B cell (primary cell): ENCODE measurements around the gene TMEM38A. TPM values are rescaled to one million over a fixed set of nuclear protein-coding genes. Genes with fewer than 3 reads are reported as not detected.

ENCODE experiments used
- ATAC-seq: fragments of 200-7000 bp; cut with Tn5 transposase; one replicate; pipeline ENCODE4 v1.10.0; 2021; ENCODE audit warnings: low read depth, mild to moderate bottlenecking, moderate number of reproducible peaks, moderate library complexity
- CTCF ChIA-PET: fragments of 350-600 bp; sonication (Branson Sonifier 250); formaldehyde crosslinking; loops from one replicate; lab custom pipeline; 2021; ENCODE audit warnings: antibody characterized with exemption, inconsistent platforms; lab: Charles Lee
- POLR2A ChIA-PET: fragments of 350-600 bp; sonication (Branson Sonifier 250); formaldehyde crosslinking; loops from one replicate; lab custom pipeline; 2021; ENCODE audit warnings: antibody characterized with exemption; lab: Charles Lee
- DNase-seq: peaks from one replicate; pipeline ENCODE4 v3.0.0; 2013
- H2AFZ ChIP-seq: 2 replicates; pipeline ENCODE4 v1.6.1; 2012; ENCODE audit warnings: mild to moderate bottlenecking, low read depth, low read length; ENCODE audit not compliant: insufficient read depth, poor library complexity, severe bottlenecking
- H3K27ac ChIP-seq, 2 donors: 1 replicate in 1 of 2; 2 replicates in 1 of 2; pipeline ENCODE4 v1.5.1; 2012 to 2013; ENCODE audit warnings: low read length in 2 of 2, mild to moderate bottlenecking in 2 of 2, moderate library complexity in 1 of 2
- H3K27me3 ChIP-seq, 4 experiments: fragments of 200-600 bp in 1 of 4; sonication (generic) in 1 of 4; replicated peaks in 1 of 4; 1 replicate in 2 of 4; 2 replicates in 2 of 4; pipeline versions ENCODE4 v1.6.1 to v1.7.0; 2013 to 2016; ENCODE audit warnings: low read length in 3 of 4, mild to moderate bottlenecking in 2 of 4, mixed read lengths in 1 of 4, moderate library complexity in 1 of 4; ENCODE audit not compliant: insufficient read depth in 4 of 4, control insufficient read depth in 3 of 4; ENCODE audit errors: control extremely low read depth in 1 of 4
- H3K36me3 ChIP-seq, 2 experiments: replicated peaks in 1 of 2; 1 replicate in 1 of 2; 2 replicates in 1 of 2; pipeline versions ENCODE4 v1.6.1 to v1.7.1; 2013; ENCODE audit warnings: low read length in 1 of 2; ENCODE audit not compliant: insufficient read depth in 2 of 2, control insufficient read depth in 1 of 2; ENCODE audit errors: control extremely low read depth in 1 of 2, extremely low read depth in 1 of 2
- H3K4me1 ChIP-seq, 2 donors: fragments of 200-600 bp in 1 of 2; sonication (generic) in 1 of 2; 1 replicate in 1 of 2; 2 replicates in 1 of 2; pipeline versions ENCODE4 v1.5.1 to v1.6.1; 2013 to 2017; ENCODE audit warnings: low read length in 2 of 2; ENCODE audit not compliant: control insufficient read depth in 2 of 2, insufficient read depth in 2 of 2
- H3K4me2 ChIP-seq: replicated peaks from 2 replicates; pipeline ENCODE3; 2012; ENCODE audit warnings: mild to moderate bottlenecking, low read depth, low read length; ENCODE audit not compliant: poor library complexity, severe bottlenecking
- H3K4me3 ChIP-seq, 5 experiments: fragments of 200-600 bp in 1 of 5; sonication (generic) in 1 of 5; 1 replicate in 3 of 5; 2 replicates in 2 of 5; pipeline versions ENCODE4 v1.5.1 to v1.7.0; 2011 to 2016; ENCODE audit warnings: low read length in 4 of 5, mild to moderate bottlenecking in 4 of 5, low read depth in 2 of 5, control low read depth in 1 of 5, moderate library complexity in 1 of 5; ENCODE audit not compliant: insufficient read depth in 1 of 5; ENCODE audit errors: control extremely low read depth in 1 of 5, extremely low read depth in 1 of 5
- H3K79me2 ChIP-seq: fragments of 200-600 bp; sonication (generic); one replicate; pipeline ENCODE4 v1.6.0; 2016; ENCODE audit warnings: low read length; ENCODE audit not compliant: control insufficient read depth, insufficient read depth
- H3K9ac ChIP-seq: fragments of 200-600 bp; sonication (generic); 2 replicates; pipeline ENCODE4 v1.6.1; 2017; ENCODE audit warnings: mild to moderate bottlenecking, low read length, moderate library complexity
- H3K9me3 ChIP-seq, 3 donors: one replicate each; pipeline versions ENCODE4 v1.6.1 to v1.7.1; 2013; ENCODE audit warnings: low read length in 2 of 3; ENCODE audit not compliant: control insufficient read depth in 2 of 3, insufficient read depth in 1 of 3; ENCODE audit errors: control extremely low read depth in 1 of 3
- H4K20me1 ChIP-seq: 2 replicates; pipeline ENCODE4 v1.6.0; 2012; ENCODE audit warnings: mild to moderate bottlenecking, low read length; ENCODE audit not compliant: insufficient read depth, control insufficient read depth, poor library complexity, severe bottlenecking
- H3K27ac Mint-ChIP-seq: one replicate; pipeline ENCODE4 v1.8.0; 2021; ENCODE audit warnings: mixed read lengths
- H3K27me3 Mint-ChIP-seq: one replicate; pipeline ENCODE4 v1.8.0; 2021; ENCODE audit warnings: mixed read lengths
- H3K4me1 Mint-ChIP-seq: one replicate; pipeline ENCODE4 v1.8.0; 2021; ENCODE audit warnings: mixed read lengths
- H3K4me3 Mint-ChIP-seq: one replicate; pipeline ENCODE4 v1.8.0; 2021; ENCODE audit warnings: mixed read lengths
- H3K9me3 Mint-ChIP-seq: one replicate; pipeline ENCODE4 v1.8.0; 2022; ENCODE audit warnings: mixed read lengths; ENCODE audit not compliant: insufficient read depth
- CTCF ChIP-seq: fragments of 200-600 bp; IDR thresholded peaks from one replicate; pipeline ENCODE4 v1.8.0; 2022; ENCODE audit warnings: antibody characterized with exemption, mild to moderate bottlenecking
- EZH2 ChIP-seq: IDR thresholded peaks from 2 replicates; pipeline ENCODE4 v1.6.1; 2012; ENCODE audit warnings: borderline replicate concordance, low read depth, mild to moderate bottlenecking, moderate library complexity, low read length; ENCODE audit not compliant: insufficient read depth, poor library complexity, severe bottlenecking
- WGBS: methylation state at CpG from one replicate; pipeline ENCODE4 v1.1.5; 2013; ENCODE audit warnings: missing lambda C conversion rate; ENCODE audit not compliant: insufficient coverage; 5-methylcytosine and 5-hydroxymethylcytosine counted together
- intact Hi-C: fragments of 100-400 bp; cut with micrococcal nuclease; formaldehyde crosslinking; loops from one replicate; pipeline ENCODE4 v1.10.0; 2022
- polyA plus RNA-seq: library from polyadenylated mRNA; depleted of rRNA; stranded (reverse); fragments of >200 nt; gene quantifications from 2 replicates; pipeline ENCODE4 v1.2.3, GENCODE V29; 2012
- total RNA-seq, 2 donors: library from RNA; stranded (reverse); fragments of 120-200 nt in 1 of 2; gene quantifications; 1 replicate in 1 of 2; 2 replicates in 1 of 2; pipeline versions ENCODE4 v1.2.3 to v1.2.4, GENCODE V29; 2013 to 2022

Gene TMEM38A
- total and polyA plus RNA-seq, 2 donors (not counting 1 experiment from before 2014, with no cell fraction given), result 5.7 to 7.1 TPM

DNA sequence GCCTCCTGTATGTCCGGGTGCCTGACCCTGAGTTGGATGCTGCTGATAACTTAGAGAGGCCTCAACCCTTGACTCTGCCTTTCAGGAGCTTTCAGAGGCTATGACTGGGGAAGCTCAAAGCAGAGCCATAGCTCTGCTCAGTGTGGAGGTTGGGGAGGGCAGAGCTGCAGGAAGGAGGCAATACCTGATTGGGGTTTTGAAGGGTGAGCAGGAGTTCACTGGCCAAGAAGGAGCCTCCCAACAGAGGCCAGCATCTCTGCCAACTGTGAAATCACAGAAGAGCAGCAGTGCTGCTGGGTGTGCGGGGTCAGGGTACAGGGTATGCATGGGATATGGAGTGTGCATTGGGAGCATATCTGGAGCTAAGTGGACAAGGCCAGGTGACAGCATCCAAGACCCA lies 21.6 kb downstream of the TMEM38A start:
- intact Hi-C loops, result no loop called here
- 100% methylated on average over 2 of the region's 2 CpGs for WGBS

GRCh38 chr19:16684216-16684615 lies 23.3 kb downstream of the TMEM38A start:
- H3K27ac Mint-ChIP-seq, result no peak overlapping the region

More for the DNA sequence above, 21.6 kb downstream of the TMEM38A start:
- H3K27me3 Mint-ChIP-seq, result no peaks in the 10 kb centered on the region
- Histone ChIP-seq H3K4me2 (no peak overlapping the region), H3K9ac (no peak overlapping the region), H3K79me2 (no peaks in the 10 kb centered on the region), H4K20me1 (no peaks in the 10 kb centered on the region), H3K4me3 (no peak overlapping the region), H3K36me3 (peaks cover 1 to 18% of the 10 kb centered on the region in 2 experiments), H3K4me1 (no peaks in the 10 kb centered on the region), H2AFZ (no peak overlapping the region), H3K27ac (no peak overlapping the region), H3K9me3 (peaks cover 0 to 25% (median 16%) of the 10 kb centered on the region in 3 donors), H3K27me3 (no peaks in the 10 kb centered on the region)
- H3K9me3 Mint-ChIP-seq, result peaks cover 6% of the 10 kb centered on the region
- no peak for DNase-seq
- POLR2A ChIA-PET, result no interaction called here
- no peak overlapping the region for H3K4me3 Mint-ChIP-seq
- TF ChIP-seq CTCF (no peak), EZH2 (no peak)
- no peak overlapping the region for H3K27ac Mint-ChIP-seq
- ATAC-seq, result no peak
- CTCF ChIA-PET, result no interaction called here
- no peaks in the 10 kb centered on the region for H3K4me1 Mint-ChIP-seq

More at GRCh38 chr19:16684216-16684615, 23.3 kb downstream of the TMEM38A start:
- POLR2A ChIA-PET, result interaction anchor here (0.6 to 0.7 kb wide), 2 partner anchors 568 to 723 kb away, joined by 3 to 5 read pairs; no protein-coding TSS in a partner anchor
- H3K4me2 ChIP-seq, result no peak overlapping the region
- H2AFZ ChIP-seq, result no peak overlapping the region
- H3K36me3 ChIP-seq, result peaks cover 1 to 18% of the 10 kb centered on the region in 2 experiments
- no peak overlapping the region for H3K27ac ChIP-seq
- peaks cover 6% of the 10 kb centered on the region for H3K9me3 Mint-ChIP-seq
- no peaks in the 10 kb centered on the region for H3K27me3 Mint-ChIP-seq
- H3K4me1 ChIP-seq, result no peaks in the 10 kb centered on the region
- no peak for DNase-seq
- no peak overlapping the region for H3K4me3 Mint-ChIP-seq
- no peak overlapping the region for H3K4me3 ChIP-seq
- intact Hi-C loops, result no loop called here
- H3K27me3 ChIP-seq, result no peaks in the 10 kb centered on the region
- H3K9me3 ChIP-seq, result peaks cover 0 to 25% (median 16%) of the 10 kb centered on the region in 3 donors
- TF ChIP-seq CTCF, result no peak
- no peak for ATAC-seq
- H3K9ac ChIP-seq, result no peak overlapping the region
- no peaks in the 10 kb centered on the region for H4K20me1 ChIP-seq
- H3K79me2 ChIP-seq, result no peaks in the 10 kb centered on the region
- CTCF ChIA-PET, result interaction anchor here (0.8 kb wide), 1 partner anchor 831 kb away, joined by 3 read pairs; no protein-coding TSS in a partner anchor
- no peaks in the 10 kb centered on the region for H3K4me1 Mint-ChIP-seq
- 69% methylated on average over 2 of the region's 3 CpGs for WGBS
